SU-DHL-6 (cell line): ENCODE data around the gene ATAD1.

Experiments
- H2AFZ ChIP-seq: fragments of 200-600 bp; sonication (generic); 2 replicates; pipeline ENCODE4 v1.6.1; 2014; ENCODE audit warnings: low read depth, mild to moderate bottlenecking, moderate library complexity, mixed read lengths, antibody characterized with exemption, low read length; ENCODE audit not compliant: severe bottlenecking
- H3F3A ChIP-seq: fragments of 200-600 bp; shearing (Covaris generic); 2 replicates; pipeline ENCODE4 v1.6.0; 2016; ENCODE audit warnings: antibody characterized with exemption, mild to moderate bottlenecking; ENCODE audit not compliant: insufficient read depth
- H3K27ac ChIP-seq: fragments of 200-600 bp; sonication (generic); 2 replicates; pipeline ENCODE4 v1.5.1; 2016; ENCODE audit warnings: low read depth, mild to moderate bottlenecking, low read length, moderate library complexity, mixed read lengths
- H3K27me3 ChIP-seq: fragments of 200-600 bp; sonication (generic), shearing (Covaris generic); 2 replicates; pipeline ENCODE4 v1.6.0; 2014; ENCODE audit warnings: mild to moderate bottlenecking, low read length
- H3K36me3 ChIP-seq: fragments of 200-600 bp; sonication (generic); 2 replicates; pipeline ENCODE4 v1.6.1; 2014; ENCODE audit warnings: mild to moderate bottlenecking, low read length, mixed read lengths
- H3K4me2 ChIP-seq: fragments of 300-600, 200-600 bp; shearing (Covaris generic), sonication (generic); 2 replicates; pipeline ENCODE4 v1.6.0; 2014; ENCODE audit warnings: low read length, low read depth, mild to moderate bottlenecking; ENCODE audit not compliant: poor library complexity, severe bottlenecking
- H3K4me3 ChIP-seq: fragments of 200-600 bp; sonication (generic); 2 replicates; pipeline ENCODE4 v1.5.1; 2014; ENCODE audit warnings: antibody characterized with exemption, low read length, mild to moderate bottlenecking, mixed read lengths; ENCODE audit not compliant: insufficient read depth, poor library complexity, severe bottlenecking
- H3K79me2 ChIP-seq: fragments of 200-600 bp; sonication (generic); 2 replicates; pipeline ENCODE4 v1.6.1; 2014; ENCODE audit warnings: mild to moderate bottlenecking, low read length, moderate library complexity; ENCODE audit not compliant: insufficient read depth
- H3K9ac ChIP-seq: fragments of 200-600 bp; sonication (generic); 2 replicates; pipeline ENCODE4 v1.7.0; 2014; ENCODE audit warnings: mild to moderate bottlenecking, low read length
- H3K9me2 ChIP-seq: fragments of 200-600 bp; sonication (generic); replicated peaks from 2 replicates; pipeline ENCODE4 v1.6.1; 2014; ENCODE audit warnings: low read length; ENCODE audit not compliant: insufficient read depth
- H3K9me3 ChIP-seq: fragments of 200-600 bp; sonication (generic); 2 replicates; pipeline ENCODE4 v1.6.1; 2014; ENCODE audit warnings: low read length, mixed read lengths; ENCODE audit not compliant: insufficient read depth
- H4K20me1 ChIP-seq: fragments of 200-600 bp; sonication (generic); 2 replicates; pipeline ENCODE4 v1.6.1; 2014; ENCODE audit warnings: low read depth, mild to moderate bottlenecking, antibody characterized with exemption, low read length, moderate library complexity, mixed read lengths
- EZH2phosphoT487 ChIP-seq: fragments of 200-600 bp; sonication (generic), shearing (Covaris generic); conservative IDR thresholded peaks from 2 replicates; pipeline ENCODE4 v1.6.1; 2018; ENCODE audit warnings: mild to moderate bottlenecking, antibody characterized with exemption, low read length, moderate library complexity, mixed read lengths
- TF ChIP-seq, protein P1 (sequence below): fragments of 200-600 bp; sonication (generic); IDR thresholded peaks from one replicate; pipeline ENCODE4 v1.5.1; 2017; ENCODE audit warnings: antibody characterized with exemption, mild to moderate bottlenecking, low read length, moderate library complexity; ENCODE audit not compliant: insufficient read depth, poor library complexity, severe bottlenecking

ATAD1 gene

DNA sequence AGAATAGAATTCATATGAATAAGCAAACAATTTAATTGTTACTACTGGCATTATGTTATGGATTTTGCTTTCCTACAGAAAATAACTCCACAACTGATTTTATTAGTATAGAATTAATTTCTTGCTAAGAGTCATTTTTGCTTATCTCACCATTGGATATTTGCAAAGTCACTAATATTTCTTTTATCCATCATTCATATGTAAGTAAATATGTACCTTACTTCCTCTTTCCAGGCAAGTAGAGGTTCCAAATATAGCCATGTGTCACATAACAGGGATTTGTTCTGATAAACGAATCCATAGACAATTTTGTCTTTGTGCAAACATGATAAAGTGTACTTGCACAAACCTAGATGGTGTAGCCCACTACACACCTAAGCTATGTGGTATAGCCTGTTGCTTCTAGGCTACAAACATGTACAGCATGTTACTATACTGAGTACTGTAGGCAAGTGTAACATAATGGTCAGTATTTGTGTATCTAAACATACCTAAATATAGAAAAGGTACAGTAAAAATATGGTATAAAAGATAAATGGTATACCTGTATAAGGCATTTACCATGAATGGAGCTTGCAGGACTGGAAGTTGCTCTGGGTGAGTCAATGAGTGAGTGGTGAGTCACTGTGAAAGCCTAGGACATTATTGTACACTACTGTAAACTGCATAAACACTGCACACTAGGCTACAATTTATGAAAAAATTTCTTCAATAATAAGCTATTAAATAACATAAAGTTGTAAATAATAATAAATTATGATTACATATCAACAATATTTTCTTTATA lies 27.0 kb upstream of the ATAD1 start:
- no peaks in the 10 kb centered on the region for H3K36me3 ChIP-seq
- H4K20me1 ChIP-seq = no peaks in the 10 kb centered on the region
- H3K9me3 ChIP-seq = no peaks in the 10 kb centered on the region
- H3K4me3 ChIP-seq = no peak overlapping the region
- no peak overlapping the region for H3K27ac ChIP-seq
- no peaks in the 10 kb centered on the region for H3F3A ChIP-seq
- H3K9ac ChIP-seq = no peak overlapping the region
- no peak overlapping the region for H2AFZ ChIP-seq
- H3K79me2 ChIP-seq = no peaks in the 10 kb centered on the region
- H3K9me2 ChIP-seq = no peaks in the 10 kb centered on the region
- H3K27me3 ChIP-seq = no peaks in the 10 kb centered on the region
- no peak for TF ChIP-seq EZH2phosphoT487
- TF ChIP-seq, protein P1, sequence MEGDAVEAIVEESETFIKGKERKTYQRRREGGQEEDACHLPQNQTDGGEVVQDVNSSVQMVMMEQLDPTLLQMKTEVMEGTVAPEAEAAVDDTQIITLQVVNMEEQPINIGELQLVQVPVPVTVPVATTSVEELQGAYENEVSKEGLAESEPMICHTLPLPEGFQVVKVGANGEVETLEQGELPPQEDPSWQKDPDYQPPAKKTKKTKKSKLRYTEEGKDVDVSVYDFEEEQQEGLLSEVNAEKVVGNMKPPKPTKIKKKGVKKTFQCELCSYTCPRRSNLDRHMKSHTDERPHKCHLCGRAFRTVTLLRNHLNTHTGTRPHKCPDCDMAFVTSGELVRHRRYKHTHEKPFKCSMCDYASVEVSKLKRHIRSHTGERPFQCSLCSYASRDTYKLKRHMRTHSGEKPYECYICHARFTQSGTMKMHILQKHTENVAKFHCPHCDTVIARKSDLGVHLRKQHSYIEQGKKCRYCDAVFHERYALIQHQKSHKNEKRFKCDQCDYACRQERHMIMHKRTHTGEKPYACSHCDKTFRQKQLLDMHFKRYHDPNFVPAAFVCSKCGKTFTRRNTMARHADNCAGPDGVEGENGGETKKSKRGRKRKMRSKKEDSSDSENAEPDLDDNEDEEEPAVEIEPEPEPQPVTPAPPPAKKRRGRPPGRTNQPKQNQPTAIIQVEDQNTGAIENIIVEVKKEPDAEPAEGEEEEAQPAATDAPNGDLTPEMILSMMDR = no peak
- H3K4me2 ChIP-seq = no peak overlapping the region

DNA sequence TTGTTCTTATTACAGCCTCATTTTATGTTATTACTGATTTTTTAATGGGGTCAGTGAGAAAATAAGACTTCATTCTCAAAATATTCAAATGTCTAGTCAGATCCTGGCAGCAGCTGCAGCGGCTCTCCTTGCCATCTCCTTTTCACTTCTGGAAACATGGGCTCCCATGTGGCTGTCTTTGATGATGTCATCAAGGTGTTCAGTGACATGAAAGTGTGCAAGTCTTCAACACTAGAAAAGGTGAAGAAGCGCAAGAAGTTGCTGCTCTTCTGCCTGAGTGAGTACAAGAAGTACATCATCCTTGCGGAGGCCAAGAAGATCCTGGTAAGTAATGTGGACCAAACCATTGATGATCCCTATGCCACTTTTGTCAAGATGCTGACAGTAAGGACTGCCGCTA lies 25.7 kb upstream of the ATAD1 start:
- Histone ChIP-seq H2AFZ (no peak overlapping the region), H3K4me2 (no peak overlapping the region), H3K27ac (no peak overlapping the region)

DNA sequence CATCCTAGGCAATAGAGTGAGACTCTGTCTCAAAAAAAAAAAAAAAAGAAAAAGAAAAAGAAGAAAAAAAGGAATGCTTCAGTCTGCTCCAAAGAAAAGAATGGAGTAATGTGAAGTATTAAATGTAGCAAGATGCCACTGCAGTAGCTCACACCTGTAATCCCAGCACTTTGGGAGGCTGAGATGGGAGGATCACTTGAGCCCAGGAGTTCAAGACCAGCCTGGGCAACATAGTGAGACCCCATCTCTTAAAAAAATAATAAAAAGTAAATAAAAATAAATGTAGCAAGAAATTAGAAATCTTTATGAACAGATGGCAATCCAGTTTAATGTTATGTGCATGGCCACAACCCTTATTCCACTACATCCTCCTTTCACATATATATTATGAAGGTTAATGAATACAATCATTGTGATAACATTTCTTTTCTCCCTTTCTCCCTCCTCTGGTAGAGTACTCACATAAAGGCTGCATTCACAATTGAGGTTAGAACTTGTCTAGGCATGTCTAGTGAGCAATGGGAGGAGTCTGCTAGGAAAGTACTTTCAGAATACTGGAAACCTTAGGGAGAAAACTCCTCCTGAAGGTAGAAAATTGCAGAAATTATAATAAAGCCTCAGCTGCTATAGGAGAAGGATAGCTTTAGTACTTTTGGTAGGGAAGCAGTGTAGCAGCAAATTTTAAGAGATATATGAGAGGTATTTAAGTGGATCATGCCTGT lies 24.9 kb upstream of the ATAD1 start:
- Histone ChIP-seq H2AFZ (no peak overlapping the region), H3K79me2 (no peaks in the 10 kb centered on the region), H3K9me3 (no peaks in the 10 kb centered on the region), H3K9ac (no peak overlapping the region), H3F3A (no peaks in the 10 kb centered on the region), H3K27ac (no peak overlapping the region), H3K36me3 (no peaks in the 10 kb centered on the region), H3K9me2 (no peaks in the 10 kb centered on the region), H3K4me3 (no peak overlapping the region), H3K4me2 (no peak overlapping the region), H4K20me1 (no peaks in the 10 kb centered on the region), H3K27me3 (no peaks in the 10 kb centered on the region)
- no peak for TF ChIP-seq EZH2phosphoT487
- TF ChIP-seq, protein P1 = no peak

More for the DNA sequence above, 25.7 kb upstream of the ATAD1 start:
- no peaks in the 10 kb centered on the region for H3K9me2 ChIP-seq
- H3K27me3 ChIP-seq = no peaks in the 10 kb centered on the region
- H3F3A ChIP-seq = no peaks in the 10 kb centered on the region
- no peaks in the 10 kb centered on the region for H3K36me3 ChIP-seq
- no peaks in the 10 kb centered on the region for H4K20me1 ChIP-seq
- H3K4me3 ChIP-seq = no peak overlapping the region
- H3K79me2 ChIP-seq = no peaks in the 10 kb centered on the region
- no peak for TF ChIP-seq EZH2phosphoT487
- TF ChIP-seq, protein P1 = no peak
- H3K9me3 ChIP-seq = no peaks in the 10 kb centered on the region
- H3K9ac ChIP-seq = no peak overlapping the region
